ENCODE data around the gene TTL. TPM values are rescaled to one million over a fixed set of nuclear protein-coding genes. Genes with fewer than 3 reads are reported as not detected.
"Not testable (repeated sequence)": the region's sequence is repeated elsewhere in the genome, so short reads cannot be mapped to it uniquely, and the experiment has no call there.

Gene TTL
- total RNA-seq, 3 donors from 2014 or later (not counting 1 experiment from before 2014, with no cell fraction given): 14.3 to 26.8 (median 26.4) TPM

- H3K4me1 ChIP-seq (ENCODE audit: control insufficient read depth, insufficient read depth, low read length); DNase-seq; H3K4me3 Mint-ChIP-seq; H3K4me1 Mint-ChIP-seq; H3K27ac ChIP-seq (ENCODE audit: low read length); H3K9me3 ChIP-seq (ENCODE audit: control insufficient read depth, insufficient read depth, low read length); H3K9me3 Mint-ChIP-seq; H3K27me3 ChIP-seq (ENCODE audit: control insufficient read depth, insufficient read depth, low read length); H3K36me3 Mint-ChIP-seq; H3K36me3 ChIP-seq (ENCODE audit: control insufficient read depth, insufficient read depth, low read length); H3K4me3 ChIP-seq (ENCODE audit: low read length); intact Hi-C loops (cut with micrococcal nuclease); H3K27ac Mint-ChIP-seq; ATAC-seq: not testable (repeated sequence)
- H3K27me3 Mint-ChIP-seq (ENCODE audit: low read depth in 2 of 2): peaks cover 14 to 29% of the 10 kb centered on the region in 2 donors
- WGBS (ENCODE audit: insufficient coverage): no CpG with 5 or more reads among the region's 1 CpG
Measured at GRCh38 chr2:112444256-112444655, 37.7 kb upstream of the TTL start.

- no peak overlapping the region for H3K4me3 Mint-ChIP-seq
- intact Hi-C loops (cut with micrococcal nuclease): no loop called here
- H3K27me3 Mint-ChIP-seq (ENCODE audit: low read depth in 2 of 2): peaks cover 0 to 3% of the 10 kb centered on the region in 2 donors
- H3K4me1 ChIP-seq (ENCODE audit: control insufficient read depth, insufficient read depth, low read length): no peaks in the 10 kb centered on the region
- H3K36me3 ChIP-seq (ENCODE audit: control insufficient read depth, insufficient read depth, low read length): no peaks in the 10 kb centered on the region
- no peaks in the 10 kb centered on the region for H3K4me1 Mint-ChIP-seq
- DNase-seq: no peak
- H3K36me3 Mint-ChIP-seq: no peaks in the 10 kb centered on the region
- H3K9me3 Mint-ChIP-seq: no peaks in the 10 kb centered on the region
- H3K27ac Mint-ChIP-seq: no peak overlapping the region
- no peak overlapping the region for H3K27ac ChIP-seq (ENCODE audit: low read length)
- H3K9me3 ChIP-seq (ENCODE audit: control insufficient read depth, insufficient read depth, low read length): no peaks in the 10 kb centered on the region
- WGBS (ENCODE audit: insufficient coverage): 98% methylated on average over 4 of the region's 4 CpGs
- H3K27me3 ChIP-seq (ENCODE audit: control insufficient read depth, insufficient read depth, low read length): no peaks in the 10 kb centered on the region
- H3K4me3 ChIP-seq (ENCODE audit: low read length): no peak overlapping the region
- ATAC-seq: no peak
- TF ChIP-seq, protein P1, sequence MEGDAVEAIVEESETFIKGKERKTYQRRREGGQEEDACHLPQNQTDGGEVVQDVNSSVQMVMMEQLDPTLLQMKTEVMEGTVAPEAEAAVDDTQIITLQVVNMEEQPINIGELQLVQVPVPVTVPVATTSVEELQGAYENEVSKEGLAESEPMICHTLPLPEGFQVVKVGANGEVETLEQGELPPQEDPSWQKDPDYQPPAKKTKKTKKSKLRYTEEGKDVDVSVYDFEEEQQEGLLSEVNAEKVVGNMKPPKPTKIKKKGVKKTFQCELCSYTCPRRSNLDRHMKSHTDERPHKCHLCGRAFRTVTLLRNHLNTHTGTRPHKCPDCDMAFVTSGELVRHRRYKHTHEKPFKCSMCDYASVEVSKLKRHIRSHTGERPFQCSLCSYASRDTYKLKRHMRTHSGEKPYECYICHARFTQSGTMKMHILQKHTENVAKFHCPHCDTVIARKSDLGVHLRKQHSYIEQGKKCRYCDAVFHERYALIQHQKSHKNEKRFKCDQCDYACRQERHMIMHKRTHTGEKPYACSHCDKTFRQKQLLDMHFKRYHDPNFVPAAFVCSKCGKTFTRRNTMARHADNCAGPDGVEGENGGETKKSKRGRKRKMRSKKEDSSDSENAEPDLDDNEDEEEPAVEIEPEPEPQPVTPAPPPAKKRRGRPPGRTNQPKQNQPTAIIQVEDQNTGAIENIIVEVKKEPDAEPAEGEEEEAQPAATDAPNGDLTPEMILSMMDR (IDR thresholded peaks at IDR 0.05): no peak
Measured at GRCh38 chr2:112449854-112450253, 32.1 kb upstream of the TTL start.

GRCh38 chr2:112451317-112451716 is 30.6 kb upstream of the TTL start:
- intact Hi-C loops (cut with micrococcal nuclease): no loop called here

GRCh38 chr2:112454586-112454985 is 27.4 kb upstream of the TTL start:
- H3K36me3 Mint-ChIP-seq: no peaks in the 10 kb centered on the region
- no peak overlapping the region for H3K27ac Mint-ChIP-seq
- TF ChIP-seq, protein P1 (IDR thresholded peaks at IDR 0.05): no peak

More at GRCh38 chr2:112451317-112451716, 30.6 kb upstream of the TTL start:
- Mint-ChIP-seq H3K4me1 (no peaks in the 10 kb centered on the region), H3K9me3 (no peaks in the 10 kb centered on the region), H3K27me3 (ENCODE audit: low read depth in 2 of 2) (peaks cover 0 to 3% of the 10 kb centered on the region in 2 donors), H3K36me3 (no peaks in the 10 kb centered on the region), H3K27ac (no peak overlapping the region), H3K4me3 (no peak overlapping the region)
- Histone ChIP-seq H3K4me3 (ENCODE audit: low read length) (no peak overlapping the region), H3K27ac (ENCODE audit: low read length) (no peak overlapping the region), H3K27me3 (ENCODE audit: control insufficient read depth, insufficient read depth, low read length) (no peaks in the 10 kb centered on the region), H3K9me3 (ENCODE audit: control insufficient read depth, insufficient read depth, low read length) (no peaks in the 10 kb centered on the region), H3K36me3 (ENCODE audit: control insufficient read depth, insufficient read depth, low read length) (no peaks in the 10 kb centered on the region), H3K4me1 (ENCODE audit: control insufficient read depth, insufficient read depth, low read length) (no peaks in the 10 kb centered on the region)
- TF ChIP-seq, protein P1 (IDR thresholded peaks at IDR 0.05): no peak
- ATAC-seq: no peak
- 83% methylated on average over 1 of the region's 1 CpG for WGBS (ENCODE audit: insufficient coverage)
- DNase-seq: no peak

More at GRCh38 chr2:112454586-112454985, 27.4 kb upstream of the TTL start:
- H3K27ac ChIP-seq (ENCODE audit: low read length): no peak overlapping the region
- DNase-seq (no peak), ATAC-seq (no peak)
- H3K4me3 ChIP-seq (ENCODE audit: low read length): no peak overlapping the region
- Mint-ChIP-seq H3K4me3 (no peak overlapping the region), H3K9me3 (no peaks in the 10 kb centered on the region), H3K27me3 (ENCODE audit: low read depth in 2 of 2) (peaks cover 0 to 7% of the 10 kb centered on the region in 2 donors), H3K4me1 (no peaks in the 10 kb centered on the region)
- H3K9me3 ChIP-seq (ENCODE audit: control insufficient read depth, insufficient read depth, low read length): no peaks in the 10 kb centered on the region
- intact Hi-C loops (cut with micrococcal nuclease): no loop called here
- no peaks in the 10 kb centered on the region for H3K27me3 ChIP-seq (ENCODE audit: control insufficient read depth, insufficient read depth, low read length)
- no peaks in the 10 kb centered on the region for H3K36me3 ChIP-seq (ENCODE audit: control insufficient read depth, insufficient read depth, low read length)
- no peaks in the 10 kb centered on the region for H3K4me1 ChIP-seq (ENCODE audit: control insufficient read depth, insufficient read depth, low read length)
